GM03348 (cell line): Measurements from ENCODE around the gene CREB1.
"Not testable (repeated sequence)": the region's sequence is repeated elsewhere in the genome, so short reads cannot be mapped to it uniquely, and the experiment has no call there.

ENCODE experiments used
- DNase-seq: peaks from one replicate; pipeline ENCODE4 v3.0.0; 2012; ENCODE audit warnings: low spot score

CREB1 gene

DNA sequence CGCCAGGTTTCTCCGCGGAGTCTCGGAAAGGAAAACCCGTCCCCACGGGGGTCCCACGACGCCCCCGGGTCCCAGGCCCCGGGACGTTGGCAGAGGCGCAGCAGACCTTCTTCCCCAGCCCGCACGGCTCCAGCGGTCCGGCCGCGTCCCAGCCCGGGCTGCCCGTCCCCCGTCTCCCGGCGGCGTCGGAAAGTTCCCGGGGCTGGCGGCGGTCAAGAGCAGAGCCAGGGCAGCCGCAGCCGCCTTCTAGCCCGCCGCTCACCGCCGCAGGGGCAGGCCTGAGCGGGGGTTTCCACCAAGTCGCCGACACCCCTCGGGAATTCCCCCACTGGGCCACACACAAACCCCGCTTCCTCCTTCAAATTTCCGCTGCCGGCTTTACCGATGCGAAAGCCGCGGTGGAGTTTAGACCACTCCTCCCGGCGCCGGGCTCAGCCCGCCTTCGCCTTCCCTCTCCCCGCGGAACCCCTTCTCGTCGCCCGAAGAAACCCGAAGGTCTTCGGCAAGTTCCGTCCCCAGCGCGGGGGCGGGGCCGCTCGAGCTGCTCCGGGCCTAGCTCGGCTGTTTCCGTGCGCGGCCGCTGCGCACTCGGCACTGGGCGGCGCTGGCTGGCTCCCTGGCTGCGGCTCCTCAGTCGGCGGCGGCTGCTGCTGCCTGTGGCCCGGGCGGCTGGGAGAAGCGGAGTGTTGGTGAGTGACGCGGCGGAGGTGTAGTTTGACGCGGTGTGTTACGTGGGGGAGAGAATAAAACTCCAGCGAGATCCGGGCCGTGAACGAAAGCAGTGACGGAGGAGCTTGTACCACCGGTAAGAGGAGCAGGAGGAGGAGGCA lies at the start of gene CREB1:
Gene CREB1, plus strand, starts transcription at position 633 of the 830 bp plus-strand sequence. CDS start 25,674 bp downstream, outside the sequence.
- peak; percentile 98 for DNase-seq

DNA sequence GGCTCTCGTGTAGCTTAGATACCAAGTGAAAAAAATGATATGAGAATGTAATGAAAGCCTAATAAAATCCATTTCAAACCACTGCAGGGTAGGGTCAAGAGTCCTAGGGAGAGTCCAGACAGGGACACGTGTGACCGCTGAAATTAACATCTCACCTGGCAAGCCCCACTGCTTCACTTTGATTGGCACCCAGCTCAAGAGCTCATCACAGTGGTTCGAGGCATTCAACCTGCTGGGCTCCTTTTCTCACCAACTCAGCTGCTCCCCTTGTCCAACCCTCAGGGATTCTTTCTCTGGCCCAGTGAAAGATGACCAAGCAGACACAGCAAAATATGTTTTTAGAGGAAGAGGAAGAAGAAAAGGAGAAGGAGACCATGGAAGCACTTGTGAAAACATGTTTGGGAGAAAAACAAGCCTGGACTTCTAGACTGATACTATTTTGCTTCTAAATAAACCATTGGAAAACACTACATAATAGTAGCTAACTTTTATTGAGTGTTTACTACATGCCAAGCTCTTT lies 49.2 kb upstream of the CREB1 start:
- no peak for DNase-seq

DNA sequence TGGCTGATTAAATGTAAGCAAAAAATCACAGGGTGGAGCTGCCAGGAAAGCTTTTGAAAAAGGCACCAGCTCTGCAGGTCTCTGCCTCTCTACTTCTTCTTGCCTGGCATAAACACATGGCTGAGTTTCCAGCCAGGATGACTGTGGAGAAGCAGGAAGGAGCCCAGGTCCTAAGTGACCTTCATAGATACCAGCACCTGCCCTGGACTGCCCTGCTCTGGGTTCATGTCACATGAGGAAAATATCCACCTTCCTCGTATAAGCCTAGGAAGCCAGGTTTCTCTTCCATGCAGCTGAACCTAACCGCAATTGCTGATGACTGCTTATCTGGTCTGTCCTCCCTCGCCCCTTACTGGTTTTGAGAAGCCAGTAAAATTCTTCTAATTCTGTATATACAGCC lies 47.8 kb upstream of the CREB1 start:
- DNase-seq = no peak

DNA sequence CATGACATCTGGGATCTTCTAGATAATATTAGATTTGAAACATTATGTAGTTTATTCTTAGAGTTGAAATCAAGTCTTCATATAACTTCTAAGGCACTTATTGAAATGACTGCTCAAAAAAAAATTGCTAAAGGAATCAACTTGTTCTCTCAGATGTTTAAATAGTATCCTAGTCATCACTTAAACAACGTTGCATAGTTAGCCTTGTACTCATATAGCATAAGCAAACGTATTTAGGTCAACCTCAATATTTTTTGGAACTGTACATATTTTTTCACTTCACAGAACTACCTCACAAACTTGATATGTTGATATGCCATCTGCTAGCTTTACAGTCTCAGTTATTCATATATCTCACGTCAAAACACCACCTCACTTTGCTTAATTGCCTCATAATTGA lies 47.1 kb upstream of the CREB1 start:
- DNase-seq = no peak

DNA sequence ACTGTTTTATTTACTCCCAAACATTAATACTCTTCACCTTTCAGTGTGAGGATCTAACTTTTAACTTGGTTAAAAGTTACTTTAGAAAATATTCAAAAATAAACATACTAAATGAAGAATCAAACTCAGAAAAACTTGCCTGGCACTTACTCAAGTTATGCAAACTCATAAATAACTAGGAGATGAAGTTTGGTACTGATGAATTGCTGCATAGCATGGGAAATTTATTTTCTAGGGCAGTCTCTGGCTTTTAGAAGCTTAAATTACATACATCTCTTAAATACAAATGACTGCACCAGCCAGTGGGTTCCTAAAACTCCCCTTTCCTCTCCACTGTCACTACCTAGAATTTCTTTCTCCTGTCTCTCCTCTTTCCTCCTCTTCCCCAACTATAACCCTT lies 46.7 kb upstream of the CREB1 start:
- no peak for DNase-seq

DNA sequence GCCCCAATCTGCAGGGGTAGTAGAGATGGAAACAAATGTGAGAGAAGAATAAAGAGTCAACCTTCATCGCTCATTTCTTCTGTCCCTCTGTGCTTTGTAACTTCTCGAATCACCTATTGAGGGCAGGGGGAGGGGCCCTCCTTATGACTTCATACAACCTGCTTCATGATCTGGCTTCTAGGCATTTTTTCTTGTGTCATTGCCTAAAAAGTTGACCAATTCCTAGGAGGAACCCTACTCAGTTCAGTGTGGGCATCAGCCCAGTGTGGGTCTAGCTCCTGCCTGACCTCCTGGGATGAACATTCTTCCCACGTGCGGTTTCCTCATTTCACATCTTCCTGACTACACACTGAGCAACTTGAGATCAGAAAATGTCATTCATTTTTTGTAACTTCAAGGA lies 46.3 kb upstream of the CREB1 start:
- DNase-seq = no peak

DNA sequence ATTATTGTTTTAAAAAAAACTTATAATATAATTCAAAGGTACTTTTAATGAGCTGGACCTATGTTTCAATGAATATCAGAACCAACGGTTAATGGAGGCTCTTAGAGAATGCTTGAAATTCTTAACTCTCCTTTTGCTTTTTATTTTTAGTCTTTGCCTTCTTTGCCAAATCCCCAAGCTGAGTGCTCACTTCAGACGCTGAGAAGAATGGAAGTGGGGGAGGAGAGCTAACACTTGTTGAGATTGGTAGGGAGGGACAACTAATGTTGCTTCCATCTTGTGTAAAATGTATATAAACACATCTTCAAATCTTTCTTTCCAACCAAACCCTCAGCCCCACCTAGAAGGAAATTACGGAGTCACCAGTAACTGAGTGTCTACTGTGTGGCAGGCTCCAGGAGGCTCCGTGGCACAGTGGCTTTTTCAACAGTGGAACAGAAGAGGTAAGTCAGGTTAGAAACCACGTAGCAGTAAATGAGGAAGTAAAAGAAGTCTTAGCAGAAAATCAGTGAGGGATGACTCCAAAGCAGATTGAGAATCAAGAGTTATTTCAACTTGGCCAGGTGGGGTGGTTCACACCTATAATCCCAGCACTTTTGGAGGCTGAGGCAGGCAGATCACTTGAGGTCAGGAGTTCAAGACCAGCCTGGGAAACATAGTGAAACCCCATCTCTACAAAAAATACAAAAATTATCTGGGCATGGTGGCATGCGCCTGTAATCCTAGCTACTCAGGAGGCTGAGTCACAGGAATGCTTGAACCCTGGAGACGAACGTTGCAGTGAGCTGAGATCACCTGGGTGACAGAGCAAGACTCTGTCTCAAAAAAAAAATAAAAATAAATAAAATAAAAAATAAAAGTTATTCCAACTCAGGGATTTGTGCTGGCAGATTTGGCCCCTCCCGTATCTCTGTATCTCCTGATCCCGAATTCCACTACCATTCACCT lies 45.0 kb upstream of the CREB1 start:
- no peak for DNase-seq

DNA sequence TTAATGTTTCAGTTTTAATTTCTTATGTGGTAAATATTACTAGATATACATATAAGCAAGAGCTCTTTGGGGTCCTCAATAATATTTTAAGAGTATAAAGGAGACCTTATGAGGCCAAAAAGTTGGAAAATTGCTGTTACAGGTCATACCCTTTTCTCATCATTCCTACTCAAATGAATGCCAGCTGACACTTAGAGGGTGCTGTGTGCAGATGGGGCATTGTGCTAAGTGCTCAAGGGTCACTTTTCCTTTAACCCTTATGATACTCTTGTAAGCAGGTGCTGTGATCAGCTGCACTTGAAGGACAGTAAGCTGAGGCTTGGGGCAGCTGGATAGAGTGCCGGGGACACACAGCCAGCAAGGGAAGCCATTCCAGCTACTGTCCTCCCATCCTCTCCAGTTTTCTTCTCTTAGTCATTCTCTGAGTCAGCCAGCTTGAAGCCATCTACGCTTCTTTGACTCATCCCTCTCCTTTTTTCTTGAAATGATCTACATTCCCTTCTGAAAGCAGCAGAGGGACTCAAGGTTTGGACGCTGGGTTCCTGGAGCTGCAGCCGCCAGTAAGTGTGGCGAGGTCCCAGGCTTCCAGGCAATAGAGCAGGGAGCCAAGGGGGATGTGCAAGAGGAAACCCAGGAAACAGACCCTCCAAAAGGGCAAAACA lies 42.0 kb upstream of the CREB1 start:
- DNase-seq = peak; percentile 91

DNA sequence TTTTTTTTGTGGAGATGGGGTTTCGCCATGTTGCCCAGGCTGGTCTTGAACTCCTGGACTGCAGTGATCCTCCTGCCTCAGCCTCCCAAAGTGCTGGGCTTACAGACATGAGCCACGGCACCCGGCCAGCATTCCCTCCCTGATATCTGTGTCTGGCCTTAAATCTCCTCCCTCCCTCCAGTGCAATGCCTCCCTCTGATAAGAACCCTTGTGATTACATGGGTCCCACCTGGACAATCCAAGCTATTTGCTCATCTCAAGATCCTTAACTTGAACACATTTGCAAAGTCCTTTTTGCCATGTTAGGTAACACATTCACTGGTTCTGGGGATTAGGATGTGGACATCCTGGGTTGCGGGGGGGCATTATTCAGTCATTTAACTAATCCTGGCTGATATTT lies 40.5 kb upstream of the CREB1 start:
- DNase-seq = no peak

DNA sequence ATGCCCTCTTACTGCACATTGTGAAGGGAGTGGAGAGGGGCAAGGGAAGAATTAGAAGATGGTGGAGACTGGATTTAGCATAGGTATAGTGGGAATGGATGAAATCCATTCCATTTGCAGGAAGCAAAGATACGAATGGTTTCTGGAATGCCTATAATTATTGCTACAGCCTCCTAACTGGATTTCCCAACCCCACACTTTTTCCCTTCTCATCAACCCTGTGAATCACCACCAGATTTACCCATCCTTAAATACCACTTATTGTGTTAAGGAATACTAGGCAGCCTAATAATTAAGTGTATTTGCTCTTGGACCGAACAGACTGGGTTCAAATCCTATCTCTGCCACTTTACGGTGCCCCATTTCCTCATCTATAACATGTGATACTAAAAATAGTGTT lies 39.3 kb upstream of the CREB1 start:
- no peak for DNase-seq

DNA sequence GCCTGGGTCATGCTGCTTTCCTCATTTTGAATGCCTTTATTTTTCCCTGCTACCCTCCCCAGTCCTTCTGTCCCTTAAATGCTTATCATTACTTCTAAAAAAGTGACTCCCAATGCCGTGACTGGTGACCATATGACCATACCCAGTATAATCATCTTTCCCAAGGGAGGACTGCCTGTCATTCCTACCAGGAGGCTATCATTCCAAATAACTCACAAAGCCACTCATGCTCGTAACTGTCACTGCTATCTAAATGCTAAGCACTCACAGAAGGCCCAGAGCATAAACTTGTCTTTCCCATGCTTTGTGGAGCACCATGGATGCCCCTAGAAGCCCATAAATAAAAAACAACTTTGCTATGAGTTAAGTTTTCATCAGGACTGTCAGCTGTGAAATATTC lies 38.7 kb upstream of the CREB1 start:
- DNase-seq = no peak

DNA sequence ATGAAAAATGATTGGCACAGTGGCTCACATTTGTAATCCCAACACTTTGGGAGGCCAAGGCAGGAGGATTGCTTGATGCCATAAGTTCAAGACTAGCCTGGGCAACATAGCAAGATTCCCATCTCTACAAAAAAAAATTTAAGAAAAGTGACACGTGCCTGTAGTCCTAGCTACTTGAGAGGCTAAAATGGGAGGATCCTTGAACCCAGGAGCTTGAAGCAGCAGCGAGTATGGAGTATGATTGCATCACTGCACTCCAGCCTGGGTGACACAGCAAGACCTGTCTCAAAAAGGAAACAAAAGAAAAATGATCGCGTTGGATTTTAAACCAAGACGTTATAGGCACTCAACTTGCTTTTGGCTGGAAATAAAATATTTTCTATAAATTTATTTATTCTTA lies 37.8 kb upstream of the CREB1 start:
- DNase-seq = no peak

DNA sequence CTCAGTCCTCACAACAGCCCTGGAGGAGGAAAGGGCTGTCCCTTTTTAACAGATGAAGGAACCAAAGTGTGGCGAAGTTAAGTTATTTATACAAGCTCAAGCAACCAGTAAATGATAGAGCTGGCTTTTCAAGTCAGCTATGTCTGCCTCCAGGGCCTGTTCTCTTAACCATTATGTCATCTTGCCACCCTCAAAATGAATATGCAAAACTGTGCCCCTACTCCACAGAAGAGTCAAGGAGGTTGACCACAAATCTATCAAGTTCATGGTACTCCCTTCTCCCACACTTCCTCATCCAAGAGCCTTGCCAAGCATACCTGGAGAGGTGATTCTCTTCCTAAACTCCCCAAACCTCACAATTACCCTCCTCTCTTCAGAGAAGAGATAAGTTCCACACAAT lies 37.3 kb upstream of the CREB1 start:
- DNase-seq = no peak

DNA sequence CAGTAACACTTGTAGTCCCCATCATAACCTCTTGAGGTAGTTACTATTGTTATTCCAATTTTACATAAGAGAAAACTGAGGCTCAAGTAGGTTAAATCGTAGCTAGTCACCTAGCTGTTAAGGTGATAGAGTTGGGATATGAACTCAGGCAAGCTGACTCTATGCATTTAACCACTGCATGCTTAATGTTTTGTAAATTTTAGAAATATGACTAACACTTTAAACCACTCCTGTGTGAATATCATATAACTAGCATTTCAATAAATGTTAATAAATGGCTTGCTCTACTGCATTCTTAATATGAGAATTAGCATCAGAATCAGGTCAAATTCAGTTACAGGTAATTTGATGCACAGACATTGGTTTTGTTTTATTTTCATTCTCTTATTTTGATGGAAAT lies 35.6 kb upstream of the CREB1 start:
- no peak for DNase-seq

DNA sequence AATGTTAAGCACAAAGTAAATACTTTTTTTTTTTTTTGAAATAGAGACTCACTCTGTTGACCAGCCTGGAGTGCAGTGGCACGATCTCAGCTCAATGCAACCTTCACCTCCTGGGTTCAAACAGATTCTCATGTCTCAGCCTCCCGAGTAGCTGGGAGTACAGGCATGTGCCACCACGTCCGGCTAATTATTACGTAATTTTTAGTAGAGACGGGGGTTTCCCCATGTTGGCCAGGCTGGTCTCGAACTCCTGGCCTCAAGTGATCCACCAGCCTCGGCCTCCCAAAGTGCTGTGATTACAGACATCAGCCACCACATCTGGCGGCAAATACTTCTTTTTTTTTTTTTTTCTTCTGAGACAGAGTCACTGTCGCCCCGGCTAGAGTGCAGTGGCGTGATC lies 32.8 kb upstream of the CREB1 start:
- DNase-seq = not testable (repeated sequence)

DNA sequence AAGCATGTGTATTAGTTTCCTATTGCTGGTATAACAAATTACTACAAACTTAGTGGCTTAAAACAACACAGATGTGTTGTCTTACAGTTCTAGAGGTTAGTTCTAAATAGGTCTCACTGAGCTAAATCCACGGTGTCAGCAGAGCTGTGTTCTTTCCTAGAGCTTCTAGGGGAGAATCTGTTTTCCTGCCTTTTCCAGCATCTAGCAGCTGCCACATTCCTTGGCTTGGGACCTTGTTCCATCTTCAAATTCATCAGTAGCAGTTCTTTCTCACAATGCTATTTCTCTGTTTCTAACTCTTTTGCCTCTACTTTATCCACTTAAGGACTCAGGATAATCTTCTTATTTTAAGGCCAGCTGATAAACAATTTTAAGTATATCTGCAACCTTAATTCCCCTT lies 32.2 kb upstream of the CREB1 start:
- DNase-seq = no peak

DNA sequence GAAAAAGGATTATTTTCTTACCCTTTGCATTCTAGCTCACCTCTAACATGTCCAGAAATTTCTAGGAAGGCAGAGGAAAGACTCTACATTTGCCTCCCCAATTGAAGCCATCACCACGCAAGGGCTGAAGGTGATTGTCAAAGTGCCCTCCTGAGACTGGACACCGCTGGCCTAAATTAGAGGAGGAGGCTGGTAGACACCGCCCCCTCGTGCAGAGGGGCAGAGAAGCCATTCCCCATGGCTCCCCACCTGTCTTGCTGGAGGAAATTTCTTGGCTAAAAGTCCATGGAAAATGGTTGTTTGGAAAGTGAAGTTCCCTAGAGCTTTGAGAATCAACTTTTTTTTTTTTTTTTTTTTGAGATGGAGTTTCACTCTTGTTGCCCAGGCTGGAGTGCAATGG lies 31.3 kb upstream of the CREB1 start:
- DNase-seq = no peak

DNA sequence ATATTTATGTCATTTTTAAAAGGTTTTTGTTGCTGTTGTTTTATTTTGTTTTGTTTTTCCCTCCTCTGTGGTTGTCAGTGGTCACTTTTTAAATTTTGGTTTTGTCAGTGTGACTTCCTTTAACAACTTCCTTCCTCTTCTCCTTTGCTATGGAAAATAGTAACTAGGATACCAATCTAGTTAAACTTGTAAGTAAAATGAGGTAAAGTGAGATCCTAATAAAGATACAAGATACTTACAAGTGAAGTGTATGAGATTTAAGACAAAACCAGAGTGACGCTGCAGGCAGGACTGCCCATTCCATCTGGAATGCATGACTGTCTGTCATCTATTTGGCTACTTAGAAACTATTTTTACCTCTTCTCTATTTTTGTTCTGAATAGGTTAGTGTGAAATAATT lies 30.6 kb upstream of the CREB1 start:
- DNase-seq = no peak

DNA sequence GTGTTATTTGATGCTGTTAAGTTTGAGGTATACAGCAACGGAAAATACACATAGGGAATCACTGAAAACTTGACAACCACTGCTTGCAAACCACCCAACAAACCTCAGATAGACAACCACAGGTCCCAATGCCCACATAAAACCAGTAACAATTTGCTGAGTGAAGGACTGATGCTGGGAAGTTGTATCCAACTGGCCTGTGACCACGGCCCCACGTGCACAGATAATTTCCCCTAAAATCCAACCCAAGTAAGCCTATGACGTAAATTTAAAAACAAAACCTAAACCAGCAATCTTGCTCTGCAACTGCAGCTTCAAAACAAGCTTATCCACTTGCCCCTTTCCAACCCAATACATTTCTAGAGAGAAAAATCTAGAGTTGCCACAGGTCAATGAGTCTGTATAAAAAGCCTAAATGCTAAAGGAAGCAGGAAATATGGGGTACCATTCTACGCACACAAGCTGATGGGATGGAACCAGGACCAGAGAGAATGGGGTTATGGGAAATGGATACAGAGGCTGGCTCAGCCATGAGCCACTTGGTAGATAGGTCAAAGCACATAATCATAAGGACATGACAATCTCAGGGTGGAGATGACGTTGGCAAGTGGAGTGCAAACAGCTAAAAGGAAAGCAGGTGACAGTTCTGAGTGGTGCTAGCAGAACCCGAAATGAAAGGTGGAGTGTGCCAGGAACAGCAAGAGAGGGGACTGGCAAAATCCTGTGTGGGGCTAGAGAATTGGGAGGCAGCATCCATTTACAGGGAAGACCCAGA lies 27.8 kb upstream of the CREB1 start:
- DNase-seq = no peak

DNA sequence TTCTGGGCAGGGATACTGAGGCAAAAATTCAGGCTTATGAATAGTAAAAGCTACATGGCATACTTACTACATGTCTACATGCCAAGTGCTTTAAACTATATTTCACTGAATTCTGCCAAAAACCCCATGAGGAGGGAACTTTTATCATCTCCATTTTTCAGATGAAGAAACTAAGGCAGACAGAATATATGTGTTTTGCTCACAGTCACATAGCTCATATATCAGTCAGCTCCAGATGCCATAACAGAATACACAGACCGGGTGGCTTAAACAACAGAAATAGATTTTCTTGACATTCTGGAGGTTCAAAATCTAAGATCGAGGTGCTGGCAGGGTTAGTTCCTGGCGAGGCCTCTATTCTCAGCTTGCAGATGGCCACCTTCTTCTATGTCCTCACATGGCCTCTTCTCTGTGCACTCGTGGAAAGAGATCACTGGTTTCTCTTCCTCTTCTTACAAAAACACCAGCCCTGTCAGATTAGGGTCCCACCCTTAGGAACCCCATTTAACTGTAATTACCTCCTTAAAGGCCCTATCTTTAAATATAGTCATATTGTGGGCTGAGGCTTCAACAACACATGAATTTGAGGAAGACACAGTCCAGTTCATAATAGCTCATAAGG lies 27.1 kb upstream of the CREB1 start:
- no peak for DNase-seq

DNA sequence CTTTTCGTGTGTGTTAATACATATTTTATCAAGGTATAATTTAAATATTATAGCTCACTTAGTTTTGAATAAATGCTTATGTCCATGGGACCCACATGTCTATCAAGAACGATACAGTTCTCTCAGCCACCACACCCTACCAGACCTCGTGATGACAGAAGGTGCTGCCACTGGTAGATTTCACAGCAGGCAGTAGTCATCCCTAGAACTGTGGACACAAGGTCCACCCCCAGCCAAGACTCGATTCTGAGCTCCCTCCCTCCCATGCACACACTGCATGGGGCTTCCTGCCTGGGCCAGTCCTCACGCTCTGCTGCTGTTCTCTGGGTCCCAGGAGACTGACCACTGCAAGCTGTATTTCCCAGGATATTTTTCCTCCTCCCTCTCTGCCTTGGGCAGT lies 26.5 kb upstream of the CREB1 start:
- DNase-seq = peak; percentile 32
